ENCODE results near the gene PRRC1.

GRCh38 chr5:127519527-127519926, 2.1 kb downstream of the PRRC1 start:
- TF ChIP-seq CTCF (IDR thresholded peaks at IDR 0.05) = no peak
- TF ChIP-seq POLR2A (IDR thresholded peaks at IDR 0.05) = no peak
